Embryonic facial prominence (tissue), 1 donor: ENCODE measurements around the gene PITRM1.
"Not testable (repeated sequence)": the region's sequence is repeated elsewhere in the genome, so short reads cannot be mapped to it uniquely, and the experiment has no call there.

ENCODE experiments used
- DNase-seq: peaks from one replicate; pipeline ENCODE4 v3.0.0-alpha.2; 2016; ENCODE audit errors: extremely low spot score

PITRM1 gene

DNA sequence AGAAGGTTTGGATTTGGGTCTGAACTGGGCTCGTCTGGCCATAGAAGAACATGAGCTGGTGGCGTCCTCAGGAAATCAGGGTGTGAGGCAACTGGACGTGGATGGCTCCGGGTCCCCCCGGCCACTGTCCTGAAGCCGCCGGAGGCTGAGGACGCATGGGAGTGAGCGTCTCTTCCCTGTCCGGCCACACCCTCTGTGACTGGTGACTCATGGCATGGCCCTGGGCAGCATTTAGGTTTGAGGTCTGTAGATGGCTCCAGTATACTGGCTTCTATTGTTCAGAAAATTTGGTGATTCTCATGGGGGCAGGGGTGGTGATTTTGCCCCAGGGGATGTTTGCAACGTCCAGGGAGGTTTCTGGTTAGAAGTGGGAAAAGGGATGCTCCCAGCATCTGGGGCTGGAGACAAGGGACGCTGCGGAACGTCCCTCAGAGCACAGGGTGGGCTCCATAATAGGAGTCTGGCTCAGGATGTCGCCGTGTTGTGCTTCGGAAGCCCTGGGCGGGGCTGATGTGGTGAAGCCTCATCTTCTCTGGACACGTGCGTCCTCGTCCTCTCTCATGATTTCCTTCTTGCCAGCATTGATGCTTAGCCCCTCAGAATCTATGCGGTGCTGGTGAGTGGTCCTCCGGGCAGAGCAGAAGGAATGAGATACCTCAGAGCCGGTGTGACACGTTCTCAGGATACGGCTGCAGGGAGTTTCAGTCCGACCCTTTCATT, 49.9 kb downstream of the PITRM1 start:
- no peak for DNase-seq

DNA sequence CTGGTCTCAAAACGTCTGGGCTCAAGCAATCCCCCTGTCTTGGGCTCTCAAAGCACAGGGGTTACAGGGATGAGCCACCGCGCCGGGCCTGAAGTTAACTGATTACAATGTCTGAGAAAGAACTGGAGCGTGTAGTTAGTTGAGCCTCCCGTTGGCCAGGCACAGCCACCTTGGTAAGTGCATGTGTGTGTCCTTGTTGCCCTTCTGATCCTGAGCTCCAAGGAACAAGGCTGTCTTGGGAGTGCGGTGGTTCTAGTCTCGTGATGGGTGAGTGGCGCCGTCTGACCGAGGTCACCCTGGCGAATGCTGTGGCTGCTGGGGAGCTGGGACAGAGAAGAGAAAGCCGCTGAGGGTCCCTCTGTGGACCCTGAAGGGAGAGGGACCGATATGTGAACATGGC, 50.5 kb downstream of the PITRM1 start:
- DNase-seq, result no peak

DNA sequence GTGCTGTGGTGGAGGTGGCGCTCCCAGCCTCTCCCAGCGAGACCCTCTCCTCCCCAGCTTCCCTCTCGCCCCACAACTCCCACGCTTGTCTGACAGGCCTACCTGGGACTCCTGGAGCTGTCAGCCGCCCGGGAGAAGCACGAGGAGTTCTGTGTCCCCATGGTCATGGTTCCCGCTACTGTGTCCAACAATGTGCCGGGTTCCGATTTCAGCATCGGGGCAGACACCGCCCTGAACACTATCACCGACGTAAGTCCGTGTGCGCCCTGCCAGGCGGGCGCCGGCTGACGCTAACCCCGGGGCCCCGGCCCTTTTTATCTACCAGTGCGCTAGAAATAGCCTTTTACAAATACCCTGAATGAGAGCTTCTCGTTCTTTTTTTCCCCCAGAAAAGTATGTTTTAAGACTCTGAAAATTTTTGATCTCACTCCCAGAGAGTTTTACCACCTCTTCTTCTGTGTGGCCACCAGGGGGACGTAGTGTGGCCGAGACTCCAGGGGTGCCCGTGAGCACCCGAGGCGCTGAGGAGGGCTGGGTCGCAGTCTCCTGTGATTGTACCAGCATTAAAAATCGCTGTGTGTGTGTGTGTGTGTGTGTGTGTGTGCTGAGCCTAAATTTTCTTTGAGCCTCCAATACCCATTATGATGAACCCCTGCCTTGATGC, 52.7 kb downstream of the PITRM1 start:
- DNase-seq, result no peak

DNA sequence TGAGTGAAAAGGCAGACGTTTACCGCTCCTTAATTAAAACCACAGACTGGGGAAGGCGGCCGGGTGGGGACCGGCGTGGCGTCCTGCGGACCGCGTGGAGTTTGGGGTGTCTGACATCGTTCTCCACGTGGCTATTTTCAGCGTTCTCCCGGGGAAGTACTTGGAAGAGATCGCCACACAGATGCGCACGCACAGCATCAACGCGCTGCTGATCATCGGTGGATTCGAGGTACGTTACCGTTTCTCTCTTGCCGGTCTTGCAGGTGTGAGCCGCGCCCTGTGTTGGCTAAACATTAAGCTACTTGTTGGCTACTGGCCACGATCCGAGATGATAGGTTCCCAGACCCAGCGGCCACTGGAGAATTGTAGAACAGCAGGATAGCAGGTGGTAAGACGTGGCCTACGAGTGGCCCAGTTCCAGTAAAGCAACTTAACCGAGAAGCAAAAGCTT, 53.9 kb downstream of the PITRM1 start:
- no peak for DNase-seq

DNA sequence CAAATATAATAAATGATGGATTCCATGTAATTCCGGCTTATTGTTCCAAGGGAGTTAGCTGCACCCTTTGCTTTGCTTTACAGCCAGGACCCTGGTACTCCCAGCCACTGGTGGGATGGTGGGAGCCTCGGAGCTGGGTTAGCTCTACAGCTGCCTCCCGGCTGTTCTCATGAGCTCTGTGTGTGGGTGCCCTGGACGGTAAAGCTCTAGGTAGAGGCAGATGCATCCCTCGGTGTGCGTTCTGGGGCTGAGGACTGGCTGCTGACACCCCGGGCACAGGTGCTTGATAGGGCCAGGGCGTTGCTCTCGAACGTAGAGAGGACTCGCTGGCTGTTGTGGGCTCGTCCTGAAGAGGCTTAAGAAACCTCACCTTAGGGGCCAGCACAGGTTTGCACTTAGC, 55.1 kb downstream of the PITRM1 start:
- no peak for DNase-seq

DNA sequence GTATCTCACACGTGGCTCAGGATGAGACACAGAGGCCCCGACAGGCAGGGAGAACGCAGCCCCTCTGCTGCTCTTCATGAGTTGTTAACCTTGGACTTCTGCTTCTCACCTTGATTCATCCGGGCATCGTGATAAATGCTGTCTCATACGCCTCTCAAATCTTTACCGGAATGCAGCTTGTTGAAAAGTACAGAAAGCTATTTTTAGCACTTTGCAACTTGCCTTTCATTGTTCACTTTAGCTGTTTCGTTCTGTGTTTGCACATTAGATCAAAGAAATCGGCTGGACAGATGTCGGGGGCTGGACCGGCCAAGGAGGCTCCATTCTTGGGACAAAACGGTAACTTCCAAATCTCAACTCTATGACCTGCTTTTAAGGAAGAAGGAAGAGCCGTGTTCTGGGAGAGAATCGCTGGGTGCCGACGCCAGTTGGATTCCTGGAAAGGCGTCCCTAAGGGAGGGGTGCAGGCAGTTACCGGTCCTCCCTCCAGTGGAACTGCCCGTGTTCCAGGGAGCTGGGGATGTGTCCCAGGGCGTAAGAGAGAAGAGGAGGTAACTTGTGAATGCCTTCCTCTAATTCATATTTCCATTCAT, 56.0 kb downstream of the PITRM1 start:
- no peak for DNase-seq

DNA sequence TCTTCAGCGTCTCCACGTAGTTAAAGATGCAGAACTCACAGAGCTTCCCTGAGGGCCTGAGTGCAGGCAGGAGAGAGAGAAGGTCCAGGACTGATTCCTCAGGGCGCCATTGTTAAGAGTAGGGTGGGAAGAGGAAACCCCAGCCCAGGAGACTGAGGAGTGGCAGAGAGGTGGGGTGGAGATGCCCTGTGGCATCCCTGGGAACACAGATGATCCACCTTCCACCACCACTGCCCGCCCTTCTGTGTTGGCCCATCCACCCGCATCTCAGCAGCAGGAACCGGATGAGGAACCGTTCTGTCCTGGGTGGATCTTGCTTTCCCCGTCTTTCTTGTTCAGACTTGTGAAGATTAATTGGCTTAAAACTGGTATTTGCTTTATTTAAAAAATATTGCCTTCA, 56.9 kb downstream of the PITRM1 start:
- no peak for DNase-seq

DNA sequence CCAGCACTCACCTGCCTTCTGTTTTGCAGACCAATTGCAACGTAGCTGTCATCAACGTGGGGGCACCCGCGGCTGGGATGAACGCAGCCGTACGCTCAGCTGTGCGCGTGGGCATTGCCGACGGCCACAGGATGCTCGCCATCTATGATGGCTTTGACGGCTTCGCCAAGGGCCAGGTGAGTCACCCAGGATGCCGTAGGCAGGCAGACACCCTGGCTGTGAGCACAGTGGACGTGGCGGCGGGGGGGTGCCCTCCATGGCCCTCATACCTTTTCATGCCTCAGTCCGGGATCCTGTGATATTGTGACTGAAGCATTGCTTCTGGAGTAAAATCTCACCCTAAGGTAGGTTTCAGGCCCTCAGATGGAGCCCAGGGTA, 59.2 kb downstream of the PITRM1 start:
- DNase-seq, result no peak

DNA sequence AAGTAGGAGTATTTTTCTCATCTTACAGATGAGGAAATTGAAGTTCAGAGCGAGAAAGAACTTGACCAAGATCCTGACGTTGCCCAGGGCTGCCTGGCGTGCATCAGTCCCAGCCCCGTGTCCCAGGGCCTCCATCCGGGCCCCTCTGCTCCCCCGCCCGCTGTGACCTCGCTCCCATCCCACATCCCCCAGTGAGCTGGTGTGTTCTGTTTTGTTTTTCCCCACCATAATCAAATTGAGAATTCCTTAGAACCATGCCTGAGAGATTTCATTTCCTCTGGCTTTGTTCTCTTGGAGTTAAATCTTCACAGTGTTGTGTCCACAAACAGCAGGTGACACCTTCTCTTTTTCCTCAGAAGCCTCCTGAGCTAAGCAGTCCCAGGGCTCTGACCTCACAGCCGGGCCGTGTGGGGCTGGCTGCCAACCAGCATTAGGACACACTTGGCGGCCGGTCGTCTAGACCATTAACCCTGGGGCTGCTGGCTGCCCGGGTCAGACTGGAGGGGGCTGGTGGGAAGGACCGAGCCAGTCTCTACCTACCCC, 60.9 kb downstream of the PITRM1 start:
- no peak for DNase-seq

DNA sequence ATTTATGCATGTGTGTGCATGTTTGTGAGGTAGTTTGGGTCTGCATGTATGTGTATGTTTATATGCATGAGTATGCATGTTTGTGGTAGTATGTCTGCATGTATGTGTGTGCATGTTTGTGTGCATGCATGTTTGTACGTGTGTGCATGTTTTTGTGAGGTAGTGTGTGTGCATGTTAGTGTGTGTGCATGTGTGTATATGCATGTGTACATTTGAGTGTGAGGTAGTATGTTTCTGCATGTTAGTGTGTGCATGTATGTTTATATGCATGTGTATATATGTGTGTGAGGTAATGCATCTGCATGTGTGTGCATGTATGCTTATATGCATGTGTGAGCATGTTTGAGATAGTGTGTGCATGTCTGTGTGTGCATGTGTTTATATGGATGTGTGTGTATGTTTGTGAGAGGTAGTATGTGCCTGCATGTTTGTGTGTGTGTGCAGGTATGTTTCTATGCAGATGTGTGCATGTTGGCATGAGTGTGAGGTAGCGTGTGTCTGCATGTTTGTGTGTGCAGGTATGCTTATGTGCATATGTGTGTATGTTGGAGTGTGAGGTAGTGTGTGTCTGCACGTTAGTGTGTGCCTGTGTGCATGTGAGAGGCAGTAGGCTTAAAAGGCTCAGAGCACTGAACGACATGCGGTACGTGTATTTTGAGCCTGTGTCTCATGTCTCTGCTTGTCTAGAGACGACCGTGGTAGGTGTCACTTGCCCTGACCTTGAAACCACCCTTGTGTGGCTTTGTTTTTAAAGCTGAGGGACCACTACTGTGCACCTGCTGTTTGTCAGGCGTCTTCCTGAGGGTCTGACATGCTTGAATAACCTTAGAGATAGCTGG, 61.6 kb downstream of the PITRM1 start:
- DNase-seq, result no peak

DNA sequence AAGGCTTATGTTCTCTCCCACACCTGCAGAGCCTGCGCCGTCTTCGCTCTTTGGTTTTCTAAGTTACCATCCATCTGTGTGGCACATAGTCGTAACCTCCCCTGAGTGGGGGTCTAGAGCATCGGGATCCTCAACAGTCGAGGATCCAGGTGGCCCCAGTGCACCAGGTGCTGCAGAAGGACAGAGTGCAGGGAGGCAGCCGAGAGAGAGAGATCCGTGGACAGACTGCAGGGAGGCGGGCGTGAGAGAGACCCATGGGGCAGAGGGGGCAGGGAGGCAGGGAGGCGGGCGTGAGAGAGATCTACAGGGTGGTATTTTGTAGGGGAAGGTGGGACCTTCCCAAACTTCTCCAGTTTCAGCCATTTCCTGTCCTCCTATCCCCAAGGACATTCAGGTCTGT, 62.9 kb downstream of the PITRM1 start:
- DNase-seq, result no peak

DNA sequence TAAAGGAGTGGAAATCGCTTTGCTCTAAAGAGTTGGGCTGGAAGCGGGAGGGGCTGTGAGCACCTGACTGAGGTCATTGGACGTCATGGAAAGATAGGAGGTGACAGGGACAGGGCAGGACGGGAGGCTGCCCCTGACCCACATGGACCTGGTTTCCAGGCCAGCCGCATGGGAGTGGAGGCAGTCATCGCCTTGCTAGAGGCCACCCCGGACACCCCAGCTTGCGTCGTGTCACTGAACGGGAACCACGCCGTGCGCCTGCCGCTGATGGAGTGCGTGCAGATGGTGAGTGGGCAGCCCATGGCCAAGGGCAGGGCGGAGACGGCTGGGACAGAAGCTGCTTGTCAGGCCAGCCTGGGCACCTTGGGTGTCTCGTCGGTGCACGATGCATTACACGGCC, 63.4 kb downstream of the PITRM1 start:
- DNase-seq, result no peak

DNA sequence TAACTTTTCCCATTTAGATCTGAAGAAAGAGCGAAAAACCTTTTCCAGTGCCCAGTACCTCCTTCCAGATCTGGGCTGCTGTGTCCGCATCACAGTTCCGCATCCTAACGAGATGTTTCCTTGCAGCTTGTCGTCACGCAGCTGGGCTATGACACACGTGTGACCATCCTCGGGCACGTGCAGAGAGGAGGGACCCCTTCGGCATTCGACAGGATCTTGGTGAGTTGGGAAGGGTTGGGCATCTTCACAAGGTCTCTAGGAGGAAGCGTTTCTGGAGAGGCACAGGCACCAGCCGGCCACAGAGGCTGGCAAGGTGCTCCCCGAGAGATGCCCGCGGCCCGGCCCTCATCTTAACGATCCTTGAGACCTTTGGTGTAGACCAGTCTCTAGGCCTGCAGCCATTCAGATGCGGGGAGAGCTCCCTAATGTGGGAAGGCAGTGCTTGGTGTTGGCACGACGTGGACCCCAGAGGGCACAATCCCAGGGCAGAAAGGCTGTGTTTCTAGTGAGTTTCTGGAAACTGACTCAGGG, 63.9 kb downstream of the PITRM1 start:
- no peak for DNase-seq

DNA sequence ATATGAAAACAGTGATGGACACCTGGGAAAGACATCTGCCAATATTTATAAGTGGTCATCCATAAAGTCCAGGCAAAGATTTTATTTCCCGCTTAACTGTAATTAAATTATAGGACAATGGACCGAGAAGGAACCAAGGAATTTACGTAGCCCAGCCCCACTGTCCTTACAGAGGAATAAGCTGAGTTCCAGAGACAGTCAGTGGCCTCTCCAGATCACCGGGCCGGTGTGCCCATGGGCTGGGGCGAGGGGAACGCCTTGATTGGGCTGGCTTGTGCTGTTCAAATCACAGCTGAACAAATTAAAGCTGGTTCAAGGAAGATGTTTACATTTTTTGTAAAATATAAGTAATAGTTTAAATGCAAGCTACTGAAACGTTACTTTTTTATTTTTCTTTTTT, 64.5 kb downstream of the PITRM1 start:
- DNase-seq, result no peak

DNA sequence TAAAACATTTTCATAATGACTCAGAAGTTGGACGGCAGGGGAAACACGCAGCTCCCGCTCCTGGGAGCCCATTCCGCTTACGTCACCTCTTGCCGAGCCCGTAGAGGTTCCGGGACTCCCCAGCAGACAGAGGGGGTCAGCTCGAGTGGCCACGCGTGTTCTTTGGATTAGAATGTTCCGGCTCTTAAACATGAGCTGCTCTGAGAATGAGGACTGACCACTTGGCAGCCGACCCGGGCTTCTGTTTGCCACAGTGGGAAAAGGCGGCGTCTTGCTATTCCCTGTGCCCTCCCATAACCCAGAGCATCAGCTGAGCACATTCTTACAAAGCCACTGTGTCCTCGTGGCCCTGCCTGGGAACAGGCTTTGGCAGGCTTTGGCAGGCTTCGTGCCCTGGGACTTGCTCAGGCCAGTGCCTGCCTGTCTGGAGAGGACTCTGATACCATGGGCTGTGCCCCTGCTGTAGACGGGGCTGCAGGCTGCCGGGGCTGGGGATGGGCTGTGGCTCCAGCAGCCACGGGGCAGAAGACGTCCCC, 65.1 kb downstream of the PITRM1 start:
- no peak for DNase-seq

DNA sequence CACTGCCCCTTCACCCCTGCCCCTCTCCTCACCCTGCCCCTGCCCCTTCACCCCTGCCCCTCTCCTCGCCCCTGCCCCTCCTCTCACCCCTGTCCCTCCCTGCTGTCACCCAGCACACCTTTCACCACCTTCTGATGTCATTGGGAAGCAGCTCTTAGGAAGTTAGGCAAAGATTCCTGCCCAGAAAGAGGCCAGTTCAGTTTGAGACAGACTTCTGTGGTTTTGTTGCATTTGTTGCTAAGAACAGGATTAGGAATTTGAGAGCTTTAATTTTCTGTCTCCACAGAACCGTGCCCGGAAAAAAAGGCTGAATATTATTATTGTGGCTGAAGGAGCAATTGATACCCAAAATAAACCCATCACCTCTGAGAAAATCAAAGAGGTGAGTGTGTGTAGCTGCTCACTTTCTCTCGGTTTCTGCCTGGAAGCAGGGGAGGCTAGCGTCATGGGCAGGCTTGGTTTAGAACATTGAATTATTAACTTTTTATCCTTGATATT, 65.6 kb downstream of the PITRM1 start:
- no peak for DNase-seq

DNA sequence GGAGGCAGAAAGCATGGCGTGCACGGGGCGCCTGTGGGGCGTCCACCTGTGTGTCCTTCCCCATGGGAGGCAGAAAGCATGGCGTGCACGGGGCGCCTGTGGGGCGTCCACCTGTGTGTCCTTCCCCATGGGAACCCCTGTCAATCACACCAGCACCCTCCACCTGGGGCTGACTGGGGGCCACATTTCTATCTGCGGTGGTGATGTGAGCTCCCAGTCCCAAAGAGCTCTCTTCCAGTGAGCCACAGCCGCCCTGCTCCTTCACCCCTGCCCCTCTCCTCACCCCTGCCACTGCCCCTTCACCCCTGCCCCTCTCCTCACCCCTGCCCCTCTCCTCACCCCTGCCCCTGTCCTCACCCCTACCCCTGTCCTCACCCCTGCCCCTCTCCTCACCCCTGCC, 66.3 kb downstream of the PITRM1 start:
- not testable (repeated sequence) for DNase-seq

DNA sequence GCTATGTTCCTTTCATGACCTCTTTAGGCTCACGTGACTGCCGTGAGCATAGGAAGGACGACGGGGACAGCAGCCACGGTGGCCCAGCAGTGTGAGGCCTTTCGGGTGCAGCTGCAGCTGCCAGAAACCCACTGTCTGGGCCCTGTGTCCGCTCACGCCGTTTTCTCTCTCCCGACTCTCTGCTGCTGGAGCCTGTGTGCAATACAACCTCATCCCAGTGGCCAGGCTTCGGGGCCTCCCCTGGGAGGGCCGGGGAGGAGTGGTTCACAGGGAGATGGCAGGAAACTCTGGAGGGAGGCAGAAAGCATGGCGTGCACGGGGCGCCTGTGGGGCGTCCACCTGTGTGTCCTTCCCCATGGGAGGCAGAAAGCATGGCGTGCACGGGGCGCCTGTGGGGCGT, 66.7 kb downstream of the PITRM1 start:
- DNase-seq, result no peak

DNA sequence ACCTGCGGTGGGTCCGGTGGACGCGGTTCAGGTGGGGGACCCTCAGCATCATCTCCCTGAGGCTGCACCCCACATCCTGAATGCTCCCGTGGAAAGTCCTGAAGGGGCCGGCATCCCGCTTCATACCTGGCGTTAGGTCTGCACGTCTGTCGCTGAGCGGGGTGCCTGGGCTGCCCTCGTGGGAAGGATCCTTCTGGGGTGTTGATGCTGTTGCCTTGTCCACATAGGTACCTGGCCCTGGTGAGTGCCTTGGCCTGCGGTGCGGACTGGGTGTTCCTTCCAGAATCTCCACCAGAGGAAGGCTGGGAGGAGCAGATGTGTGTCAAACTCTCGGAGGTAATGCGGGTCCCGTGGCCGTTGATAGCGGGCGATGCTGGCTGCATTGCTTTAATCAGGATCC, 67.4 kb downstream of the PITRM1 start:
- DNase-seq, result no peak

DNA sequence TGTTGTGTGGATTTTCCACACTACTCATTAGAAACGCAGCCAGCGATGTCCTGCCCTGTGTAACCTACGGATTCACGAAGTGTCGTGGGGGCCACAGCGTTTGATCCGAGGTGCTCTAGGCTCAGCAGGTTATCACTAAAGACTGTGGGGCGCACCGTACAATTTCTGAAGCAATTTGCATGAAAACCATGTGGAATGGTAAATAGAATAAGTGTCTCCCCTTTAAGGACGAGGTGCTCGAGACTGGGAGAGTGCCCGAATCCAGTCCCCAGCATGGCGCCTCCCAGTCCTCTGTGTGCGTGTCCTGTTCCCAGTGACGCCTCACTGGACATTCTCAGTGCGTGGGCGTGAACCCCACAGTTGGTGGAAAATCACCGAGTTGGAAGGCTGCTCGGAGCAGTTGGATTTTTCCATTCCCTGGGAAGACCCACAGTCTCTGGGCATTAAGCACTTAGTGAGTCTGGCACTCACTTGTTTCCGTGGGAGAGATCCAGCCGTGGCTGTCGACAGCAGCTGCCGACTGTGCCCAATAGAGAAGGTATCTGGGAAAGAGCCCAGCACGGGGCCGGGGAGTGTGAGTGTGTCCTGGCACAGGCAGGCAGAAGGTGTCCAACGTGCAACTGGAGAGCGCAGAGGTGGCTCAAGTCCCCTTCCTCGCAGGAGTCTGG, 68.2 kb downstream of the PITRM1 start:
- DNase-seq, result no peak

DNA sequence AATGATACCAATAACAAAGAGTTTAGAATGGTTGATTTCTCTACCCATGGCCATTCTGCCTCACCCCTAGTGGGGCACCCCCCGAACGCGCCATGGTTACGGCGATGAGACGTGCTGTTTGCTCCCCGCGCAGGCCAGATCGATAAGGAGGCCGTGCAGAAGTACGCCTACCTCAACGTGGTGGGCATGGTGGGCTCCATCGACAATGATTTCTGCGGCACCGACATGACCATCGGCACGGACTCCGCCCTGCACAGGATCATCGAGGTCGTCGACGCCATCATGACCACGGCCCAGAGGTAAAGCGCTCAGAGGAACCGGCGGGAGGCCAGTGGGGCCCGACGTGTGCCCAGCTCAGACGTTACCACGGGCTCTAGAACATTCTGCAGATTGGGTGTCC, 68.9 kb downstream of the PITRM1 start:
- DNase-seq, result no peak
